DOHH2 (cell line): ENCODE results near the gene PDE2A.

Experiments used
- H3F3A ChIP-seq: fragments of 200-600 bp; sonication (generic), shearing (Covaris generic); 2 replicates; pipeline ENCODE4 v1.6.0; 2016; ENCODE audit warnings: antibody characterized with exemption, mild to moderate bottlenecking; ENCODE audit not compliant: control insufficient read depth, insufficient read depth
- H3K27ac ChIP-seq: fragments of 200-600 bp; sonication (generic); 2 replicates; pipeline ENCODE4 v1.5.1; 2014; ENCODE audit warnings: low read depth, mild to moderate bottlenecking, low read length, moderate library complexity
- H3K27me3 ChIP-seq: fragments of 200-600 bp; sonication (generic); 2 replicates; pipeline ENCODE4 v1.6.1; 2014; ENCODE audit warnings: mild to moderate bottlenecking, low read length, mixed read lengths; ENCODE audit not compliant: control insufficient read depth
- H3K36me3 ChIP-seq: fragments of 200-600 bp; sonication (generic); 2 replicates; pipeline ENCODE4 v1.6.1; 2014; ENCODE audit warnings: mild to moderate bottlenecking, low read length, moderate library complexity, mixed read lengths; ENCODE audit not compliant: control insufficient read depth
- H3K4me1 ChIP-seq: fragments of 200-600 bp; sonication (generic); 2 replicates; pipeline ENCODE4 v1.6.1; 2014; ENCODE audit warnings: mild to moderate bottlenecking, low read length, mixed read lengths; ENCODE audit not compliant: control insufficient read depth
- H3K4me2 ChIP-seq: fragments of 200-600 bp; sonication (generic); 2 replicates; pipeline ENCODE4 v1.6.0; 2014; ENCODE audit warnings: mild to moderate bottlenecking, low read length, moderate library complexity
- H3K4me3 ChIP-seq: fragments of 200-600 bp; sonication (generic); 2 replicates; pipeline ENCODE4 v1.5.1; 2014; ENCODE audit warnings: mild to moderate bottlenecking, low read length, mixed read lengths
- H3K79me2 ChIP-seq: fragments of 200-600 bp; sonication (generic); 2 replicates; pipeline ENCODE4 v1.6.1; 2014; ENCODE audit warnings: mild to moderate bottlenecking, low read length, mixed read lengths; ENCODE audit not compliant: control insufficient read depth
- H3K9me2 ChIP-seq: fragments of 200-600 bp; sonication (generic); replicated peaks from 2 replicates; pipeline ENCODE4 v1.6.1; 2014; ENCODE audit warnings: mild to moderate bottlenecking, low read length, mixed read lengths; ENCODE audit not compliant: control insufficient read depth
- H3K9me3 ChIP-seq: fragments of 200-600 bp; sonication (generic); 2 replicates; pipeline ENCODE4 v1.6.1; 2014; ENCODE audit warnings: antibody characterized with exemption, low read length, mixed read lengths; ENCODE audit not compliant: control insufficient read depth, insufficient read depth
- H4K20me1 ChIP-seq: fragments of 200-600 bp; sonication (generic); 2 replicates; pipeline ENCODE4 v1.6.0; 2014; ENCODE audit warnings: low read depth, mild to moderate bottlenecking, antibody characterized with exemption, low read length, moderate library complexity; ENCODE audit not compliant: control insufficient read depth, insufficient read depth
- EZH2phosphoT487 ChIP-seq: fragments of 200-600 bp; sonication (generic); IDR thresholded peaks from 2 replicates; pipeline ENCODE4 v1.6.1; 2017; ENCODE audit warnings: borderline replicate concordance, mild to moderate bottlenecking, antibody characterized with exemption, low read length, moderate library complexity, mixed read lengths
- TF ChIP-seq, protein P1 (sequence below): fragments of 200-600 bp; sonication (generic); IDR thresholded peaks from one replicate; pipeline ENCODE4 v1.5.1; 2014; ENCODE audit warnings: antibody characterized with exemption, mild to moderate bottlenecking, low read depth, low read length; ENCODE audit not compliant: poor library complexity, severe bottlenecking

Gene PDE2A

GRCh38 chr11:72652873-72653630 lies 21.2 kb downstream of the PDE2A start:
- Histone ChIP-seq H3K4me2 (no peak overlapping the region), H3K9me2 (no peaks in the 10 kb centered on the region), H4K20me1 (no peaks in the 10 kb centered on the region; the same call in 1 of the 2 replicates), H3K27ac (no peak overlapping the region), H3K27me3 (0 out of 2 replicates have a peak, but pooled peaks cover 2% of the 10 kb centered on the region), H3K9me3 (no peaks in the 10 kb centered on the region), H3F3A (no peaks in the 10 kb centered on the region), H3K36me3 (no peaks in the 10 kb centered on the region), H3K4me3 (no peak overlapping the region), H3K79me2 (no peaks in the 10 kb centered on the region), H3K4me1 (no peaks in the 10 kb centered on the region)
- no peak for TF ChIP-seq EZH2phosphoT487
- TF ChIP-seq, protein P1, sequence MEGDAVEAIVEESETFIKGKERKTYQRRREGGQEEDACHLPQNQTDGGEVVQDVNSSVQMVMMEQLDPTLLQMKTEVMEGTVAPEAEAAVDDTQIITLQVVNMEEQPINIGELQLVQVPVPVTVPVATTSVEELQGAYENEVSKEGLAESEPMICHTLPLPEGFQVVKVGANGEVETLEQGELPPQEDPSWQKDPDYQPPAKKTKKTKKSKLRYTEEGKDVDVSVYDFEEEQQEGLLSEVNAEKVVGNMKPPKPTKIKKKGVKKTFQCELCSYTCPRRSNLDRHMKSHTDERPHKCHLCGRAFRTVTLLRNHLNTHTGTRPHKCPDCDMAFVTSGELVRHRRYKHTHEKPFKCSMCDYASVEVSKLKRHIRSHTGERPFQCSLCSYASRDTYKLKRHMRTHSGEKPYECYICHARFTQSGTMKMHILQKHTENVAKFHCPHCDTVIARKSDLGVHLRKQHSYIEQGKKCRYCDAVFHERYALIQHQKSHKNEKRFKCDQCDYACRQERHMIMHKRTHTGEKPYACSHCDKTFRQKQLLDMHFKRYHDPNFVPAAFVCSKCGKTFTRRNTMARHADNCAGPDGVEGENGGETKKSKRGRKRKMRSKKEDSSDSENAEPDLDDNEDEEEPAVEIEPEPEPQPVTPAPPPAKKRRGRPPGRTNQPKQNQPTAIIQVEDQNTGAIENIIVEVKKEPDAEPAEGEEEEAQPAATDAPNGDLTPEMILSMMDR = no peak

DNA sequence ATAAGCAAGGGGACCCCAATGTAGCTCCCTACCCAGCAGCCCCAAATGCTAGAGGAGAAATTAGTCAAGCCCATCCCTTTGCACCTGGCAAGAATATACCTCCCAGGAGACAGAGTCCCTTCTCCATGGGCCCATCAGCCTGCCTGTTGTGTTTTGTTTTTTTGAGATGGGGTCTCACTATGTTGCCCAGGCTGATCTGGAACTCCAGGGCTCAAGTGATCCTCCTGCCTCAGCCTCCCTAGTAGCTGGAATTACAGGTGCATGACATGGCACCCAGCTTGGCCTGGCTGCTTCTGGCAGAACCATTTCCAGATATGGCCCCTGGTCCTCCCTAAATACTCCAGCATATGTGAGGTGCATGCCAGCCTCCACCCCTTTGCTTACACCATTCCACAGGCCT lies 22.1 kb downstream of the PDE2A start:
- Histone ChIP-seq H3K4me1 (no peaks in the 10 kb centered on the region), H3K4me2 (no peak overlapping the region), H3K27ac (no peak overlapping the region), H3K4me3 (no peak overlapping the region), H3K9me3 (no peaks in the 10 kb centered on the region), H3K27me3 (0 out of 2 replicates have a peak, but pooled peaks cover 2% of the 10 kb centered on the region), H3K36me3 (no peaks in the 10 kb centered on the region), H3K9me2 (no peaks in the 10 kb centered on the region), H4K20me1 (no peaks in the 10 kb centered on the region; the same call in 1 of the 2 replicates), H3K79me2 (no peaks in the 10 kb centered on the region), H3F3A (no peaks in the 10 kb centered on the region)
- TF ChIP-seq EZH2phosphoT487 = no peak
- TF ChIP-seq, protein P1 = no peak

GRCh38 chr11:72649215-72649976 lies 24.8 kb downstream of the PDE2A start:
- Histone ChIP-seq H3K4me1 (no peaks in the 10 kb centered on the region), H3K4me3 (no peak overlapping the region), H3K9me2 (no peaks in the 10 kb centered on the region), H3K9me3 (no peaks in the 10 kb centered on the region), H3K27me3 (0 out of 2 replicates have a peak, but pooled peaks cover 2% of the 10 kb centered on the region), H3K27ac (no peak overlapping the region), H3K4me2 (no peak overlapping the region), H4K20me1 (no peaks in the 10 kb centered on the region), H3K36me3 (no peaks in the 10 kb centered on the region), H3F3A (no peaks in the 10 kb centered on the region), H3K79me2 (no peaks in the 10 kb centered on the region)
- TF ChIP-seq EZH2phosphoT487 = no peak
- TF ChIP-seq, protein P1 = no peak
